ENCODE measurements around the gene NBEA. TPM values are rescaled to one million over a fixed set of nuclear protein-coding genes. Genes with fewer than 3 reads are reported as not detected.

NBEA gene
- total RNA-seq (1 to 10 TPM; 3.5 to 3.8 TPM), total RNA-seq (0.60 to 26.8 (median 7.1) reads per million in 172 experiments)
- 1.4 TPM for polyA plus RNA-seq (2013, experiment 1 of 2)
- polyA plus RNA-seq (2013, experiment 2 of 2) = 1.7 TPM

- H3K4me3 Mint-ChIP-seq = peak within 1 kb of the TSS; percentile 95
- intact Hi-C loops (cut with DNase I, micrococcal nuclease) = loop anchor here in 1 of 2 experiments (10.0 kb wide), 1 partner anchor 1397 kb away; no protein-coding TSS in a partner anchor
- Histone ChIP-seq H3K9me3 (ENCODE audit: control insufficient read depth in 1 of 2, insufficient read depth in 1 of 2, low read length in 2 of 2) (peaks cover 0 to 5% of the 10 kb centered on the region in 2 experiments), H3K4me1 (ENCODE audit: insufficient read depth, low read length) (peaks cover 13% of the 10 kb centered on the region), H3K27ac (ENCODE audit: low read depth in 1 of 2, low read length in 2 of 2) (no peak within 1 kb of the TSS), H3K4me3 (ENCODE audit: low read length) (peak within 1 kb of the TSS; percentile 54), H3K27me3 (ENCODE audit: control insufficient read depth in 1 of 2, insufficient read depth in 2 of 2, low read length in 2 of 2) (peaks cover 7 to 28% of the 10 kb centered on the region in 2 experiments), H3K36me3 (ENCODE audit: insufficient read depth, low read length) (no peaks in the 10 kb centered on the region)
- H3K36me3 Mint-ChIP-seq (ENCODE audit: low read depth) = no peaks in the 10 kb centered on the region
- H3K4me1 Mint-ChIP-seq (ENCODE audit: low read depth) = peaks cover 37% of the 10 kb centered on the region
- POLR2A ChIA-PET = interaction anchor here (0.8 kb wide), 1 partner anchor 9 kb away, joined by 3 read pairs; no protein-coding TSS in a partner anchor
- DNase-seq (peak; percentile 33 to 89 (median 75)), ATAC-seq (ENCODE audit: poor library complexity) (peak; percentile 72)
- no peaks in the 10 kb centered on the region for H3K9me3 Mint-ChIP-seq
- H3K27me3 Mint-ChIP-seq = peaks cover 46% of the 10 kb centered on the region
- peak within 1 kb of the TSS; percentile 64 for H3K27ac Mint-ChIP-seq
- no peak for TF ChIP-seq CTCF (IDR thresholded peaks at IDR 0.05)
- CTCF ChIA-PET = no interaction called here
These were observed at the start of gene NBEA for GRCh38 chr13:34941835-34942731. Gene NBEA (plus strand): TSS chr13:34942270. CDS start chr13:34942821, 551 bp downstream.

GRCh38 chr13:34894756-34895155, 47.3 kb upstream of the NBEA start:
- no peaks in the 10 kb centered on the region for H3K4me1 Mint-ChIP-seq (ENCODE audit: low read depth)

GRCh38 chr13:34897220-34897619, 44.9 kb upstream of the NBEA start:
- no peaks in the 10 kb centered on the region for H3K36me3 ChIP-seq (ENCODE audit: insufficient read depth, low read length)
- Mint-ChIP-seq H3K27ac (no peak overlapping the region), H3K27me3 (peaks cover 16% of the 10 kb centered on the region), H3K9me3 (no peaks in the 10 kb centered on the region), H3K36me3 (ENCODE audit: low read depth) (no peaks in the 10 kb centered on the region), H3K4me3 (no peak overlapping the region), H3K4me1 (ENCODE audit: low read depth) (no peaks in the 10 kb centered on the region)
- H3K27me3 ChIP-seq (ENCODE audit: control insufficient read depth in 1 of 2, insufficient read depth in 2 of 2, low read length in 2 of 2) = no peaks in the 10 kb centered on the region
- CTCF ChIA-PET = no interaction called here
- no peak for DNase-seq
- no peak overlapping the region for H3K4me3 ChIP-seq (ENCODE audit: low read length)
- no peak overlapping the region for H3K27ac ChIP-seq (ENCODE audit: low read depth in 1 of 2, low read length in 2 of 2)
- no peak for ATAC-seq (ENCODE audit: poor library complexity)
- POLR2A ChIA-PET = no interaction called here
- intact Hi-C loops (cut with DNase I, micrococcal nuclease) = no loop called here
- H3K4me1 ChIP-seq (ENCODE audit: insufficient read depth, low read length) = no peaks in the 10 kb centered on the region
- peaks cover 0 to 3% of the 10 kb centered on the region in 2 experiments for H3K9me3 ChIP-seq (ENCODE audit: control insufficient read depth in 1 of 2, insufficient read depth in 1 of 2, low read length in 2 of 2)
- no peak for TF ChIP-seq CTCF (IDR thresholded peaks at IDR 0.05)

More at GRCh38 chr13:34894756-34895155, 47.3 kb upstream of the NBEA start:
- TF ChIP-seq CTCF (IDR thresholded peaks at IDR 0.05) = no peak
- Mint-ChIP-seq H3K9me3 (no peaks in the 10 kb centered on the region), H3K27ac (no peak overlapping the region), H3K36me3 (ENCODE audit: low read depth) (no peaks in the 10 kb centered on the region), H3K4me3 (no peak overlapping the region), H3K27me3 (peaks cover 16% of the 10 kb centered on the region)
- Histone ChIP-seq H3K9me3 (ENCODE audit: control insufficient read depth in 1 of 2, insufficient read depth in 1 of 2, low read length in 2 of 2) (peaks cover 0 to 3% of the 10 kb centered on the region in 2 experiments), H3K27me3 (ENCODE audit: control insufficient read depth in 1 of 2, insufficient read depth in 2 of 2, low read length in 2 of 2) (no peaks in the 10 kb centered on the region), H3K27ac (ENCODE audit: low read depth in 1 of 2, low read length in 2 of 2) (no peak overlapping the region), H3K4me1 (ENCODE audit: insufficient read depth, low read length) (no peaks in the 10 kb centered on the region), H3K36me3 (ENCODE audit: insufficient read depth, low read length) (no peaks in the 10 kb centered on the region), H3K4me3 (ENCODE audit: low read length) (no peak overlapping the region)
- CTCF ChIA-PET = interaction anchor here (1.4 kb wide), 1 partner anchor 12 kb away, joined by 3 read pairs; no protein-coding TSS in a partner anchor
- POLR2A ChIA-PET = no interaction called here
- ATAC-seq (ENCODE audit: poor library complexity) = no peak
- DNase-seq = no peak
- intact Hi-C loops (cut with DNase I, micrococcal nuclease) = no loop called here

Data from CD4-positive, alpha-beta T cell (primary cell).